ENCODE results near the gene TRANK1. TPM values are rescaled to one million over a fixed set of nuclear protein-coding genes. Genes with fewer than 3 reads are reported as not detected.

Gene TRANK1
- total RNA-seq, 4 donors from 2014 or later: 4.9 to 12.3 (median 9.1) TPM

- H3K27me3 ChIP-seq: no peaks in the 10 kb centered on the region
- H3K27ac ChIP-seq: no peak overlapping the region
- no peaks in the 10 kb centered on the region for H3K4me1 ChIP-seq
- WGBS, 2 donors (ENCODE audit: low coverage in 1 of 2): 40 to 45% methylated on average over 2 of the region's 2 CpGs
- H3K9me3 ChIP-seq: no peaks in the 10 kb centered on the region
- TF ChIP-seq POLR2A (IDR thresholded peaks at IDR 0.05) (no peak), CTCF (IDR thresholded peaks at IDR 0.05) (no peak), POLR2AphosphoS5 (IDR thresholded peaks at IDR 0.05) (no peak), EP300 (IDR thresholded peaks at IDR 0.05) (no peak)
- H3K36me3 ChIP-seq: no peaks in the 10 kb centered on the region
- ATAC-seq: no peak
- no peak overlapping the region for H3K4me3 ChIP-seq
Measured at GRCh38 chr3:36796161-36796560, 148.7 kb downstream of the TRANK1 start.

GRCh38 chr3:36795622-36796021 lies 149.2 kb downstream of the TRANK1 start:
- 89% methylated on average over 1 of the region's 1 CpG; no CpG with 5 or more reads in 1 of the 2 donors for WGBS, 2 donors (ENCODE audit: low coverage in 1 of 2)
- no peaks in the 10 kb centered on the region for H3K9me3 ChIP-seq
- no peak overlapping the region for H3K4me3 ChIP-seq
- H3K27me3 ChIP-seq: no peaks in the 10 kb centered on the region
- TF ChIP-seq CTCF (IDR thresholded peaks at IDR 0.05): no peak
- TF ChIP-seq POLR2A (IDR thresholded peaks at IDR 0.05): no peak
- no peak for TF ChIP-seq POLR2AphosphoS5 (IDR thresholded peaks at IDR 0.05)
- no peak for TF ChIP-seq EP300 (IDR thresholded peaks at IDR 0.05)
- H3K36me3 ChIP-seq: no peaks in the 10 kb centered on the region
- H3K27ac ChIP-seq: no peak overlapping the region
- no peaks in the 10 kb centered on the region for H3K4me1 ChIP-seq
- no peak for ATAC-seq

- Histone ChIP-seq H3K27me3 (no peaks in the 10 kb centered on the region), H3K27ac (no peak overlapping the region), H3K4me3 (no peak overlapping the region), H3K9me3 (no peaks in the 10 kb centered on the region), H3K4me1 (no peaks in the 10 kb centered on the region), H3K36me3 (no peaks in the 10 kb centered on the region)
- TF ChIP-seq CTCF (IDR thresholded peaks at IDR 0.05) (no peak), POLR2AphosphoS5 (IDR thresholded peaks at IDR 0.05) (no peak), EP300 (IDR thresholded peaks at IDR 0.05) (no peak), POLR2A (IDR thresholded peaks at IDR 0.05) (no peak)
- ATAC-seq: no peak
- 55% methylated on average over 4 of the region's 4 CpGs; no CpG with 5 or more reads in 1 of the 2 donors for WGBS, 2 donors (ENCODE audit: low coverage in 1 of 2)
Measured at GRCh38 chr3:36792342-36792741, 152.5 kb downstream of the TRANK1 start.

GRCh38 chr3:36790765-36791164 lies 154.1 kb downstream of the TRANK1 start:
- TF ChIP-seq EP300 (IDR thresholded peaks at IDR 0.05): no peak
- no peak for TF ChIP-seq POLR2AphosphoS5 (IDR thresholded peaks at IDR 0.05)
- no peak for TF ChIP-seq CTCF (IDR thresholded peaks at IDR 0.05)
- no peak for TF ChIP-seq POLR2A (IDR thresholded peaks at IDR 0.05)
- WGBS, 2 donors (ENCODE audit: low coverage in 1 of 2): 55 to 64% methylated on average over 4 to 5 of the region's 6 CpGs
- no peak for ATAC-seq

More at GRCh38 chr3:36790765-36791164, 154.1 kb downstream of the TRANK1 start:
- no peaks in the 10 kb centered on the region for H3K27me3 ChIP-seq
- H3K36me3 ChIP-seq: no peaks in the 10 kb centered on the region
- H3K4me1 ChIP-seq: no peaks in the 10 kb centered on the region
- H3K4me3 ChIP-seq: no peak overlapping the region
- no peaks in the 10 kb centered on the region for H3K9me3 ChIP-seq
- H3K27ac ChIP-seq: no peak overlapping the region

Data from gastroesophageal sphincter (tissue), 4 donors.